Central memory CD8-positive, alpha-beta T cell (primary cell): ENCODE results near the gene HOXC13.

ENCODE experiments used
- ATAC-seq: fragments of 150-1000 bp; cut with Tn5 transposase; replicated peaks from 2 replicates; pipeline ENCODE4 v1.10.0; 2022; ENCODE audit warnings: mild to moderate bottlenecking, moderate FRiP score, moderate number of reproducible peaks; ENCODE audit not compliant: poor library complexity, severe bottlenecking; ENCODE audit errors: extremely low read depth
- DNase-seq, 2 donors: peaks; one replicate each; pipeline ENCODE4 v3.0.0; 2021; ENCODE audit warnings: low spot score in 2 of 2
- H3K27ac Mint-ChIP-seq: one replicate; pipeline ENCODE4 v1.8.0; 2022; ENCODE audit warnings: low read depth, mild to moderate bottlenecking, moderate library complexity, mixed read lengths
- H3K27me3 Mint-ChIP-seq: one replicate; pipeline ENCODE4 v1.8.0; 2022; ENCODE audit warnings: mixed read lengths
- H3K36me3 Mint-ChIP-seq: one replicate; pipeline ENCODE4 v1.8.0; 2022; ENCODE audit warnings: mild to moderate bottlenecking, moderate library complexity, mixed read lengths; ENCODE audit not compliant: insufficient read depth
- H3K4me1 Mint-ChIP-seq: one replicate; pipeline ENCODE4 v1.8.0; 2022; ENCODE audit warnings: mixed read lengths
- H3K4me3 Mint-ChIP-seq: one replicate; pipeline ENCODE4 v1.8.0; 2022; ENCODE audit warnings: mild to moderate bottlenecking, moderate library complexity, mixed read lengths
- H3K9me3 Mint-ChIP-seq: one replicate; pipeline ENCODE4 v1.8.0; 2022; ENCODE audit warnings: mixed read lengths

HOXC13 gene, protein sequence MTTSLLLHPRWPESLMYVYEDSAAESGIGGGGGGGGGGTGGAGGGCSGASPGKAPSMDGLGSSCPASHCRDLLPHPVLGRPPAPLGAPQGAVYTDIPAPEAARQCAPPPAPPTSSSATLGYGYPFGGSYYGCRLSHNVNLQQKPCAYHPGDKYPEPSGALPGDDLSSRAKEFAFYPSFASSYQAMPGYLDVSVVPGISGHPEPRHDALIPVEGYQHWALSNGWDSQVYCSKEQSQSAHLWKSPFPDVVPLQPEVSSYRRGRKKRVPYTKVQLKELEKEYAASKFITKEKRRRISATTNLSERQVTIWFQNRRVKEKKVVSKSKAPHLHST

DNA sequence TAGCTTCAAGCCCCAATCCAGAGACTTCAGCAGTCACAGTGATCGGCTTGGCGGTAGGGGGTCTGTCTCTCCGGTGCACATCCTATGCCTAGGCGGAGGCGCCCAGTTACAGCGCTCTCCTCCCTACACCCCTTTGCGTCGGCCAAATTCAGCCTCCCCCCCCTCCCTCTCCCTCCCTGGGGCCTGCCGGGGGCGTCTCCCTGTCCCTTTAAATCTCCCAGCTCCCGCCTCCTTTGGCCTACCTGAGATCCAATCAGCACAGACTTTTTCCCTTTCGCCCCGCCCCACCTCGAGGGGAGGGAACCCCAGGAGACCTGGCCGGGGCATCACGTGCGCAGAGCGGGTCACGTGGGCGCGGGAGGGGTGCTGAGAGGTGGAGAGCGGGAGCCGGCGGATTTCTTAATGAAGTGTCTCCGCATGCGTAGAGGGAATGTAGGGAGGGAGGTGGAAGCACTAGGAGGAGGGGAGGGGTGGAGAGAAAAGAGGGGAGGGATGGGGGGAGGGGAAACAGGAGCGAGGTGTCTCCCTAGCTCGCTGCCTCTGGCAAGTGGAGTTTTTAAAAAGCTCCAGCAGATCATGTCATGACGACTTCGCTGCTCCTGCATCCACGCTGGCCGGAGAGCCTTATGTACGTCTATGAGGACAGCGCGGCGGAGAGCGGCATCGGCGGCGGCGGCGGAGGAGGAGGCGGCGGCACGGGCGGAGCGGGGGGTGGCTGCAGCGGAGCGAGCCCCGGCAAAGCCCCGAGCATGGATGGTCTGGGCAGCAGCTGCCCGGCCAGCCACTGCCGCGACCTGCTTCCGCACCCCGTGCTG lies at the start of gene HOXC13:
TSS of gene HOXC13 (plus strand) at position 506 of the 815 bp plus-strand sequence. CDS start at position 582, 76 bp downstream.
- ATAC-seq (no peak), DNase-seq (no peak)
- Mint-ChIP-seq H3K27ac (no peak within 1 kb of the TSS), H3K4me3 (peak within 1 kb of the TSS; percentile 16), H3K4me1 (peaks cover 12% of the 10 kb centered on the region), H3K27me3 (peaks cover 99% of the 10 kb centered on the region), H3K9me3 (no peaks in the 10 kb centered on the region), H3K36me3 (peaks cover 18% of the 10 kb centered on the region)

DNA sequence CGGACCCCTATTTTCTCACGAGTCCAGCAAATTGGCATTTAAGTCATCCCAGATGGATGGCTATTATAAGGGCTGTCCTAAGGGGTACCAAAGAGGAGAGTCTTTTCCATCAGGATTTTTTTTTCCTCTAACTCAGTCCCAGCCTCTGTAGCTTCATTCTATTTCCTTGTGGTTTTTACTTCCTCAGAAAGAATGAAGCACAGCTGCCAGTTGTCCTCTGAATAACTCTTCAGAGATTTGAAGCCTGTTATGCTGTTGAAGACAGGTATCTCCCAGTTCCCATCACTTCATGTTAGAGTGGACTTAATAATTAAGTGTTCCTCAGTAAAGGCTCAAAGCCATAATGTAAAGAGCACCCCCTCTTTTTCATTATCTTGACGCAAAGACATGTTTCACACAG lies 48.5 kb upstream of the HOXC13 start:
- H3K27me3 Mint-ChIP-seq, result peaks cover 77% of the 10 kb centered on the region
- ATAC-seq, result no peak
- no peak overlapping the region for H3K27ac Mint-ChIP-seq

DNA sequence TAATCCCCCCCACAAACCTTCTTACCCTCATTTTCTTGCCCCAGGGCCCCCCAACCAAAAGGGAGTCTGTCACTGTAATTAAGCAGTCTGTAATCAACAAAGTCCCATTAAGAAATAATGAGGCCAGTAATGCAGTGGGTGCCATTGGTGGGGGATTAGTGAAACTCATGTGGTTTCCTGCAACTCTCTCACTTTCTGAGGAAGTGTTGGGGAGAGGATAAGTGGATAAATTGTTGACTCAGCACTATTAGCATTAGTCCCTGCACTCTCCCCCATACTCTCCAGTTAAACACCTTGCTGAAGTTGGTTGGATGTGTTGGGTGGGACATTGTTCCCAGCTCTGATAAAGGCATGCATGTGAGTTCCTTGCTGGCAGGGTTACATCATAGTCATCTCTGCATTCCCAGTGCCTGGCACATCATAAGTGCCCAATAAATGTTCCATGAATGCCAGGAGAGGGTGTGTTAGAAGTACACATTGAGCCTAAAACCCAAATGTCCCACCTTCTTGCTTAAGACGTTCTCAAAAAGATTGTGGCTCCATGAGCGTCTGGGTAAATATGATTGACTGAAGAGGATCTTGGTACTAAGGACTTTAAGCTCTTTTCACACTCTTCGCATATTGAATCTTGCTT lies 45.8 kb upstream of the HOXC13 start:
- H3K27ac Mint-ChIP-seq, result no peak overlapping the region
- H3K36me3 Mint-ChIP-seq, result no peaks in the 10 kb centered on the region
- DNase-seq, result no peak

More for the DNA sequence above, 48.5 kb upstream of the HOXC13 start:
- Mint-ChIP-seq H3K4me3 (no peak overlapping the region), H3K36me3 (no peaks in the 10 kb centered on the region), H3K4me1 (no peaks in the 10 kb centered on the region), H3K9me3 (no peaks in the 10 kb centered on the region)
- DNase-seq, result no peak

DNA sequence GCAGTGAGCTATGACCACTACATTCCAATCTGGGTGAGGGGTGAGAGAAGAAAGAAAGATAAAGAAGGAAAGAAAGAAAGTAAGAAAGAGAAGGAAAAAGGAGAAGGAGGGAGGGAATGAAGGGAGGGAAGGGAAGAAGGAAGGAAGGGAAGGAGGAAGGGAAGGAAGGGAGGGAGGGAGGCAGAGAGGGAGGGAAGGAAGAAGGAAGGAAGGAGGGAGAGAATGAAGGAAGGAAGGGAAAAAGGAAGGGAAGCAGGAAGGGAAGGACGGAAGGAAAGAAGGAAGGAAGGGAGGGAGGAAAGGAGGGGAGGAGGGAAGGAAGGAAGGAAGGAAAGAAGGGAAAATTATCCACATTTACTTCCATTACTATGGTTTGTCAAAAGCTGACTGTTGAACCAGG lies 39.4 kb upstream of the HOXC13 start:
- no peaks in the 10 kb centered on the region for H3K9me3 Mint-ChIP-seq
- H3K36me3 Mint-ChIP-seq, result no peaks in the 10 kb centered on the region
- no peaks in the 10 kb centered on the region for H3K4me1 Mint-ChIP-seq
- ATAC-seq, result no peak
- no peak overlapping the region for H3K27ac Mint-ChIP-seq
- no peak for DNase-seq
- H3K4me3 Mint-ChIP-seq, result no peak overlapping the region
- peaks cover 70% of the 10 kb centered on the region for H3K27me3 Mint-ChIP-seq

More for the DNA sequence above, 45.8 kb upstream of the HOXC13 start:
- ATAC-seq, result no peak
- Mint-ChIP-seq H3K27me3 (peaks cover 90% of the 10 kb centered on the region), H3K4me3 (no peak overlapping the region), H3K4me1 (no peaks in the 10 kb centered on the region), H3K9me3 (no peaks in the 10 kb centered on the region)

DNA sequence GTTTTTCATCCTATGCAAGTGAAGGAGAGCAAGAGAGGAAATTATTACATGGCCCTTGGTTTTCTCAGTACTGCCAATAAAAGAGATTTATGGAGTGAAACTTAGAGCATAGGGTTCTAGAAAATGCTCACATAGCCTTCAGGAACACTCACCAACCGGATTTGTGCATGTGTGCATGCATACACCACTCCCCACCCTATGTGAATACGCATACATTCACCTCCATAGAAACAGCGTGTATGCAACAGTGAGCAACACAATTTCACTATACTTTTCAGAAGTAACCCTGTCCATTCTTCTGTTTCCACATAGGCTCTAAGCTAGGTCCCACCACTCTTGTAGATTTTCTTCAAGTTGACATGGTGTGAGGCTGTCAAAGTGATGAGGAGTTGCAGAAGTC lies 31.5 kb upstream of the HOXC13 start:
- Mint-ChIP-seq H3K4me1 (no peaks in the 10 kb centered on the region), H3K36me3 (no peaks in the 10 kb centered on the region), H3K27me3 (peaks cover 20% of the 10 kb centered on the region), H3K27ac (no peak overlapping the region), H3K9me3 (no peaks in the 10 kb centered on the region), H3K4me3 (no peak overlapping the region)
- DNase-seq (no peak), ATAC-seq (no peak)

DNA sequence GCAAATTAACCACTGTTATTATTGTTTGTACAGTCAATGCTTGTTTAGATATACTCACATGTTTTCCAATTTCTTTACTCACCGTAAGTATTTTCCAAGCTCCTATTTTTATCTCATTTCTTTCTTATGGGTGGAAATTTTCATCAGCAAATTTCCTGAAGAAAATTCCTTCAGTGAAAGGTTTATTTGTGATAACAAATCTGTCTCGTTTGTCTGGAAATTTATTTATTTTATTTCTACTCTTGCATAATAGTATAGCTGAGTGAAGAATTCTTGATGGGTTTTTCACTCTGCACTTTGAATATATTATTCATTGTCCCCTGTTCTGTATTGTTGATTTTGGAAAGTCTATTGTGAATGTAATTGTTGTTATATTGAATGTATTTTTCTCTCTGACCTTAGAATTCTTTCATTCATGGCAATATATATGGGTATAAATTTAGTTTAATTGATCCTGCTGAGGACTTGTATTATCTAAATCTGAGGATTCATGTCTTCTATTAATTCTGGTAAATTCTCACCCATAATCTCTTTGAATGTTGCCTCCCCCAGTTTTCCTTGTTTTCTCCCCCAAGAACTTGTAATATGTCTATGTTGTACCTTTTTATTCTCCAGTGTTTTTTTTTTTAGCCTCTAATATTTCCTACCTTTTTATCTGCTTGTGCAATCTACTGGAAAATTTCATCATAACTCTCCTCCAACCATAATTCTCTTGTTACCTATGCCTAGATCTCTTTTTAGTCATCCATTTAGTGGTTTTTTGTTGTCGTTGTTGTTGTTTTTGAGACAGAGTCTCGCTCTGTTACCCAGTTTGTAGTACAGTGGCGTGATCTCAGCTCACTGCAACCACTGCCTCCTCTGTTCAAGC lies 21.6 kb upstream of the HOXC13 start:
- Mint-ChIP-seq H3K4me1 (no peaks in the 10 kb centered on the region), H3K9me3 (no peaks in the 10 kb centered on the region), H3K4me3 (no peak overlapping the region), H3K27ac (no peak overlapping the region), H3K36me3 (no peaks in the 10 kb centered on the region), H3K27me3 (peaks cover 97% of the 10 kb centered on the region)
- ATAC-seq, result no peak
- DNase-seq, result no peak

DNA sequence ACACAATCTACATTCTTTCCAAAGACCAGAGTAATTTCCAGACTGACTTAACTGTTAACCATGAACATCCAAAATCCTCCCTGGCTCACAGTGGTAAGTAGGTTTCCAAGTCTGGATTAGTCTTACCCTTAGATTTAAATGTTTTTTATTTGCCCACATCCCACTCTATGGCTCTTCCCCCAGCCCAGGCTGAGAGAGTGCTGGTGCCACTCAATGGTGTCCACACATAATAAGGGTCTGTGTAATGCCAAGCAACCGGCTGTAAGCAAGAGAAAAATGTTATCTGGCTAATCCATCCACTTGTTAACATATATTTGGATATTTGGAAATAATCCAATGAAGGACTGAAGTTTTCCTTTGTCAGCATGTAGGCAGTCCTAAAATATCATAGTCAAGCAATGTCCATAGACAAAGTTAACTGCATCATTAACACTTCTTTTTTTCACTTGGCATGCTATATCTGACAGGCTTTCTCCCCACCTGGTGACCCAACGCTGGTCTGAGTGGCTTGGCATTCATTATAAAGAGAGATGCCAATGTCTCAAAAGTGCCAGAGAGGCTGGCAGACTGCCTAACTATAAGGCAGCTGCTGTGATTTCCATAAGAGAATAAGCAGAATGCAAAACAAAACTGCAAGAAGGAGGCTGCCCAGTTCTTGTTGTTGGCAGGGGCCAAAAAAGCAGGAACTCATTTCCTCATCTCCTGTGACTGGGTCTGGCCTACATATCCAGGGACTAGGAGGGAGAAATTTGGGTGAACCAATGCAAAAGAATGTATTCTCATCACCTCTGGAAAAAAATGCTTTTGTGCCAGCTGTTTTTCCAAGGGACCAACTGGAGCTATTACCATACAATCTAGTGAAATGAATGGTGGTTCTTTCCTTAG lies 13.9 kb upstream of the HOXC13 start:
- Mint-ChIP-seq H3K9me3 (no peaks in the 10 kb centered on the region), H3K4me1 (no peaks in the 10 kb centered on the region), H3K27me3 (peaks cover 99% of the 10 kb centered on the region), H3K4me3 (no peak overlapping the region), H3K27ac (no peak overlapping the region), H3K36me3 (no peaks in the 10 kb centered on the region)
- DNase-seq (no peak), ATAC-seq (no peak)

DNA sequence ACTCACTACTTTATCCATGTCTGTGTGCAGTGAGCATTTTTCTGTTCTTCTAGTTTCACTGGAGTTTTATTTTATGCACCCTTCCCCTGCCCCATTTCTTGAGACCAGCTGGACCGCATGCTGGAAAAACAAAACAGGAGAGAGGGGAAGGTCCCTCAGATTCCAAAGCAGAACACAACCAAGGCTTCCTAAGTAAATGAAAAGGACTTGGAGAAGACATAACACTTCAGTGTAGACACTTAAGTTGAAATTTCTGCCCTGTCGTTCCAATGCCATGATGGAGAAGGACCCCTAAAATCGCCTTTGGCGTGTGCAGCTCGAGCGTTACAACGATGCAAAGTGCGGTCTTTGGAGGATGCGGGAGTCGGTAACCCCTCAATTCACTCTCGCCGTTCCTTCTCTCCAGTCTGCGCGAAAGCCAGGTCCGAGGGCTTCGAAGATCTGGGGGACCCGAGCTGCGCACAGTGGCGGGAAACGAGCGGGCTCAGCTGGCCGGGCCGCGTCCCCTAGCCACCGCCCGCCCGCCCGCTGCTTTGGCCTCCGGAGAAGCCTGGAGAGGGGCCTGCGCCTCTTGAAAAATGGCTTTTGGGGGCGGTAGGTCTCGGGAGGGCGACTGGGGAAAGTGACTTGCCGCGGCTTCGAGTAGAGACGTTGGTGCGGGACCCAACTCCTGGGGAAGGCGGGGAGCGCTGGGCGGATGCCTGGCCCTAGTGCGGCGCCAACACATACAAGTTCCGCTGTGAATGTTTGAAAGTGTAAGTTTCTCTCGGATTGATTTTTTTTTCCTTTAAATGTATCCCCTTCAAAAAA lies 11.2 kb upstream of the HOXC13 start:
- peaks cover 100% of the 10 kb centered on the region for H3K27me3 Mint-ChIP-seq
- H3K4me1 Mint-ChIP-seq, result no peaks in the 10 kb centered on the region
- no peak for ATAC-seq
- H3K4me3 Mint-ChIP-seq, result no peak overlapping the region
- no peak overlapping the region for H3K27ac Mint-ChIP-seq
- no peaks in the 10 kb centered on the region for H3K9me3 Mint-ChIP-seq
- DNase-seq, result no peak
- H3K36me3 Mint-ChIP-seq, result peaks cover 2% of the 10 kb centered on the region

DNA sequence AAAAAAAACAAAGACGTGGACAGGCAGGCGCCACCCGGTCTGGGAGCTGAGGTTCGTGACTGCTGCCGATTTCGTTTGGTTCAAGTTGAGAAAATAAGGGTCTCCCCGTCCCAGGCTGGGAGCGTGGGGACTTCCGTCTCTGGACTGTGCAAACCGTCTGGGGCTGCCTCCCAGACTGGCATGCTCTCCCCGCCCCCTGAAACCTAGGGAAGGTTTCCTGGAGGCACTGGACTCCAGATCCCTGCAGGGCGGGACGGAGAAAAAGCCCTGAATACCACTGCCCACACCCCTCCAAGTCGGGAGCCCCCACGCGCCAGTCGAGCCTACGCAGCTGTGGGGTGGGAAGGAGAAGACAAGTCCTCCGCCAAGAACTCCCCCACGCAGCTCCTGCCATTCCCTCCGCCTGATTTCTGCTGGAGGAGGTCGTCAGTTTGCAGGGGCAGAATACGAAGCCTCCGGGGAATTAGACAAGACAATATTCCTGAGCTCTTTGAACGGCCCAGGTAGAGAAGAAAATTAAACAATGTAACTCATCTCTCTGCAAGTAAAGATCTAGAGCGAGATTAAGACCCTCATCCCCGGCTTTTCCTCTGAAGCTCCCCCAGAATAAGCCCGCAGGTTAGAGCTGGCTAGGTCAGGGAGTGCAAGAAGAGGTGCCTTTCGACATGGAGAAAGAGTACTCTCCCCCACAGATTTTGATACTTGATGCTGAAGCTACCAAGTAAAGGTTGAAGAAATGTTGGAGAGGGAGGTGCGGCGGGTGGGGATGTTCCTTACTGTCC lies 10.4 kb upstream of the HOXC13 start:
- H3K4me3 Mint-ChIP-seq, result no peak overlapping the region
- ATAC-seq (no peak), DNase-seq (no peak)
- no peaks in the 10 kb centered on the region for H3K4me1 Mint-ChIP-seq
- H3K27ac Mint-ChIP-seq, result no peak overlapping the region
- H3K9me3 Mint-ChIP-seq, result no peaks in the 10 kb centered on the region
- H3K27me3 Mint-ChIP-seq, result peaks cover 100% of the 10 kb centered on the region
- peaks cover 2% of the 10 kb centered on the region for H3K36me3 Mint-ChIP-seq

DNA sequence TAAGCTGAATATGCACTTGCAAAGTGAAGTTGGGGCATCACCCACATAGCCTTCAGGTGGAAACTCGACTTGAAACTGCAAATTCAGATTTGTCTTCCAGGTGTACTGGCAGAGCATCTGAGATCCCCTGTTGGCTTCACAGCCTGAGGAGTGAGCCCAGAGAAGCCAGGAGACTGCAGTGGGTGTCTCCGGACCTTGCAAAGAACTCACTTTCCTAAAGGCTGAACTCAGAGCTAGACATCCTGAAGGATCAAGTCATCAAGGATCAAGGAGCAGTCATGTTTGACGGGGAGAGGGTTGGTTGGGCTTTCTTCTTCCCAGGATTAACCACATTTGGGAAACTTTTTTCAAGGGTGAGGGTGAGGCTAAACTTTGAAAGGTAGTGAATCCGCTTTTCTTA lies 9.1 kb upstream of the HOXC13 start:
- no peak overlapping the region for H3K4me3 Mint-ChIP-seq
- H3K27me3 Mint-ChIP-seq, result peaks cover 100% of the 10 kb centered on the region

More for the DNA sequence above, 9.1 kb upstream of the HOXC13 start:
- ATAC-seq, result no peak
- no peak for DNase-seq
- Mint-ChIP-seq H3K27ac (no peak overlapping the region), H3K4me1 (no peaks in the 10 kb centered on the region), H3K36me3 (peaks cover 3% of the 10 kb centered on the region), H3K9me3 (no peaks in the 10 kb centered on the region)
